ENCODE data around the gene DDX54.
A peak's percentile ranks its signal among the peaks of the same experiment; 100 is the strongest.

DDX54 gene

DNA sequence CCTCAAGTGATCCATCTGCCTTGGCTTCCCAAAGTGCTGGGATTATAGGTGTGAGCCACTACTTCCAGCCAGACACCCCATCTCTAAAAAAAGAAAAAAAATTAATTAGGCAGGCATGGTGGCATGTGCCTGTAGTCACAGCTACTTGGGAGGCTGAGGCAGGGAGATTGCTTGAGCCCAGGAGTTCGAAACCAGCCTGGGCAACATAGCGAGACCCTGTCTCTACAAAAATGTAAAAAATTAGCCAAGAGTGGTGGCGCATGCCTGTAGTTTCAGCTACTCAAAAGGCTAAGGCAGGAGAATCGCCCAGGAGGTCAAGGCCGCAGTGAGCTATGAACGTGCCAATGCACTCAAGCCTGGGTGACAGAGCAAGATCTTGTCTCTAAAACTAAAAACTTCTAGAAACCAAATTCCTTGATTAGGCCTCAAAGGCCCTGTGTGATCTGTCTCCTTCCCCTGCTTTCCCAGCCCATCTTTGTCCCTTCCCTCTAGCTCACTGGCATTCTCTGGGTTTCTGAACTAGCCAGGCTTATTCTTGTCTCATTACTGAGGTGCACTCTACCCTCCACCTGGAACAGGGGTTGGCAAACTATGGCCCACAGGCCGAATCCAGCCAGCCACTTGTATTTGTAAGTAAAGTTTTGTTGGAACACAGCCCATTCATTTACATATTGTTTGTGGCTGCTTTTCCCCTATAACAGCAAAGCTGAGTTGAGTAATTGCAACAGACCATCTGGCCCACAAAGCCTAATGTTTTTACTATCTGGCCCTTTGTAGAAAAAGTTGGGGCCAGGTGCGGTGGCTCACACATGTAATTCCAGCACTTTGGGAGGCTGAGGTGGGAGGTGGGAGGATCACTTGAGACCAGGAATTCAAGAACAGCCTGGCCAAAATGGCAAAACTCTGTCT, 18.8 kb upstream of the DDX54 start:
- no peaks in the 10 kb centered on the region for H3K36me3 Mint-ChIP-seq

DNA sequence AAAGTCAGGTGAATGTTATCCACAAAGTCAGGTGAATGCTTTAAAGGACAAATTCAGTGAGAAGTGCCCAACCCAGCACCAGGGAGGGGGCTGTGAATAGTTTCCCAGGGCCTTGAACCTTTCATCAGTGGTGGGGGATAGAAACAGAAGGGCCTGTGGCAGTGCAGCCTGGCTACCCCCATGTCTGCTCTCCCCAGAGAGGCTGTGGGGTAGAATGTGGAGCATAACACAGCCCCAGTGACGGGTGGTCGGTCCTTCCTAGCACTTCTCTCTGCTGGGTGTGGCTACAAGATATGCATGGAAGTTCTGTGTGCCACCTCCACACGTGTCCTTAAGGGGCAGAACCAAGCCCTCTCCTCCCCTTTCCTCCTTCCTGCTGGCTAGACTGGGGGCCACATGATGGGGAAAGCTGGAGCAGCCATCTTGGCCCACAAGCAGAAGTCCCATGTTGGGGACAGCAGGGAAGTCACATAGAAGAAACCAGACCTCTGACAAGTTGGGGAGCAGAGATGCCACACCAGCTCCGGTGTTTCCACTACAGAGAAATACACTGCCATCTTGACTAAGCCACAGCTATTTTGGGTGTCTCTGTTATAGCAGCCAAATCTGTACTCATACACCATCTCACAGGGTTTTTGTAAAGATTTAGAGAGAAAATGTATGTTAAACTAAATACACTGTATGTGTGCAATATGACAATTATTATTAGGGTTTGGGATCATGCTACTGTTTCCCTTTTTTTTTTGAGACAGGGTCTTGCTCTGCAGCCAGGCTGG, 17.2 kb upstream of the DDX54 start:
- no peaks in the 10 kb centered on the region for H3K27me3 Mint-ChIP-seq
- no peak overlapping the region for H3K27ac Mint-ChIP-seq
- peaks cover 22% of the 10 kb centered on the region for H3K4me1 Mint-ChIP-seq
- H3K36me3 Mint-ChIP-seq: no peaks in the 10 kb centered on the region
- no peaks in the 10 kb centered on the region for H3K9me3 Mint-ChIP-seq
- CTCF ChIA-PET: interaction anchor here (1.3 kb wide), 1 partner anchor 223 kb away, joined by 4 read pairs; no protein-coding TSS in a partner anchor
- H3K4me3 Mint-ChIP-seq: no peak overlapping the region
- DNase-seq: no peak

More for the DNA sequence above, 18.8 kb upstream of the DDX54 start:
- H3K9me3 Mint-ChIP-seq: no peaks in the 10 kb centered on the region
- no peak overlapping the region for H3K27ac Mint-ChIP-seq
- no peak for DNase-seq
- no peaks in the 10 kb centered on the region for H3K27me3 Mint-ChIP-seq
- CTCF ChIA-PET: no interaction called here
- H3K4me1 Mint-ChIP-seq: peaks cover 35% of the 10 kb centered on the region
- H3K4me3 Mint-ChIP-seq: no peak overlapping the region

DNA sequence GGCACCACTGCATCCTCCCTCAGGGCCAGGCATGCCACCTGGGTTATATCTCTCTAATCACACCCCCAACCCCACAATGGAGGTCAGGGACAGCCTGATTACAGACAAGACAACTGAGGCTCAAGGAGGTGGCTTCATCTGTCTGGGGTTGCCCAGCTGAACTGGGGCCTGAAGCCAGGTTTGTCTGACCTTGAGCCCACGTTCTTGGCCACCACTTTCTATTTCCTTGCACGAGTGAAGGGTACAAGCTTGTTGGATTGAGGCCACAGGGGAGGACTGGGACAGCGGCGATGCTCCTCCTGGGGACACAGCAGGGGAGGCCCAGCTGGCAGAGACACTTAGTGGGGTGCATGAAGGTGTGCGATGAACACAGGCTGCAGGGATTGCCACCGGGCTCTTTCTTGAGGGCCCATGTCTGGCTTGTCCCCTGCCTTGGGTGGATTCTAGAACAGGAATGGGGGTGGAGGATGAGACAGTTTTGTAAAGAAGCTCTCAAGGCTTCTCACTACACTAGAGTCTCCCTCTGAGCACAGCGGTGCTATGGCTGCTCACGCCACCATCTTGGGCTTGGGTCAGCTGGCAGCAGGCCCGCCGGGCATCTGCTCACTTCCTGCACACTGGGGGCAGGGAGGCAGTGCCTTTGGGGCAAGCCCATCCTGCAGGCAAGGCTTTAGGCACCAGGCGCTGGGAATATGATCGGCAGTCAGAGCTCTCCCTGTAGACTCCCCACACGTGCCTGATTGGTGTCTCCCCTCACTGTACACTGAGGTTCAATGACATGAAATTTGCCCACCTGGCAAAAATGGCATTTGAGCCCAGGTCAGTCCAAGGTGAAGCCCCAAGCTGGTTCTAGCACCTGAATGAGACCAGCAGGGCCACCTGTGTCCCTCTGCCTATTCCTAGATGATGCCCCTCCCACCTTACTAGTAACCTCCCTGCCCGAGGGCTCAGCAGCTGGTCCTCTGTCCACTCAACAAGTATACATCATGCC, 16.2 kb upstream of the DDX54 start:
- no peak overlapping the region for H3K4me3 Mint-ChIP-seq
- no peaks in the 10 kb centered on the region for H3K27me3 Mint-ChIP-seq
- peak overlapping the region; percentile 38 for H3K27ac Mint-ChIP-seq
- CTCF ChIA-PET: interaction anchor here (1.1 kb wide), 1 partner anchor 224 kb away, joined by 3 read pairs; no protein-coding TSS in a partner anchor
- H3K9me3 Mint-ChIP-seq: no peaks in the 10 kb centered on the region
- peaks cover 15% of the 10 kb centered on the region for H3K4me1 Mint-ChIP-seq
- no peaks in the 10 kb centered on the region for H3K36me3 Mint-ChIP-seq
- no peak for DNase-seq

DNA sequence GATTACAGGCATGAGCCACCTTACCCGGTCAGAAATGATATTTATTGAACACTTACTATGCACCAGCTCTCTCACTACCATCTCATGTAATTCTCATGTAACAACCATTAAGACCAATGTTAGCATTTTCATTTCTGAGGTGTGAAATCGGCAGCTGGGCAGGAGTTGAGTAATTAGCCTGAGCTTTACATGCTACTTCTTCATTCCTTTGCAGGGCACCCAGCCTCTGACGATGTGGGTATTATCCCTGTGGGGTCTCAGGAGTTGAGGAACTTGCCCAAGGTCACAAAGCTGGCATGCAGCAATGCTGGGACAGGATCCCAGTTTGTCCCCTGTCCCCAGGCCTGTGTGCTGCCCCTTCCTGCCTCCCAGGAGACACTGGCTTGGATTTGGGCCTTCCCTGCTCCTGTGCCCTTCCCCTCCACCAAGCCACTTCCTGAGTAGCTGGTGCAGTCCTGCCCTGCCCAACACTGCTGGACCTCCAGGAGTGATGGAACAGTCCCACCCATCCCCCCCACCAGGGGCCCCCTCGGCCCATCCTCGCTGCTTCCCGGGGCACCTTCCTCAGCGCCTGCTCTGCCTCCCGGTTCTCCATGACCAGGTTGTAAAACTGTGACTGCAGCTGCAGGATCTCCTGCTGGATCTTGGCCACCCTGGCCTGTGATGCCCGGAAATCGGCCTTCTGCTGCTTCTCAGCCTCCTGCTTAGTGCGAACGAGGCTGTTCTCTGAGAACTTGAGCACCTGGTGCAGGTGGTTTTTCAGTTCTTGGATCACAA, 14.9 kb upstream of the DDX54 start:
- CTCF ChIA-PET: interaction anchor here (1.1 kb wide), 1 partner anchor 225 kb away, joined by 3 read pairs; no protein-coding TSS in a partner anchor
- peaks cover 11% of the 10 kb centered on the region for H3K4me1 Mint-ChIP-seq
- H3K27me3 Mint-ChIP-seq: no peaks in the 10 kb centered on the region
- H3K9me3 Mint-ChIP-seq: no peaks in the 10 kb centered on the region
- no peak overlapping the region for H3K27ac Mint-ChIP-seq
- no peaks in the 10 kb centered on the region for H3K36me3 Mint-ChIP-seq
- H3K4me3 Mint-ChIP-seq: no peak overlapping the region
- no peak for DNase-seq

DNA sequence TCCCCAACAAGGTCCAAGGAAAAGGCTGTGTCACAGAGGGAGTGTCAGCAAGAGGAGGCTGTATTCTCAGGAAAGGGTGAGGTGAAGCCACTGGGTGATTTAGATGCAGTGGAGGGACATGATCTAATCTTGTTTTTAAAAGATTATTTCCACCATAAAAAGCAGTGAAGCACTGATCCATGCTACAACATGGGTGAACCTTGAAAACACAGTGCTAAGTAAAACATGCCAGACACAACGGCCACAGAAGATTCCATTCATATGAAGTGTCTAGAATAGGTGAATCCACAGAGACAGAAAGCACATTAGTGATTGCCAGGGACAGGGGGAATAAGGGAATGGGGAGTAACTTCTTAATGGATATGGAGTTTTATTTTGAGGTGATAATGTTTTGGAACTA, 13.0 kb upstream of the DDX54 start:
- Mint-ChIP-seq H3K9me3 (no peaks in the 10 kb centered on the region), H3K36me3 (peaks cover 2% of the 10 kb centered on the region), H3K27me3 (no peaks in the 10 kb centered on the region), H3K27ac (peak overlapping the region; percentile 21), H3K4me1 (peaks cover 11% of the 10 kb centered on the region), H3K4me3 (no peak overlapping the region)
- DNase-seq: no peak
- CTCF ChIA-PET: interaction anchor here (1.1 to 1.3 kb wide), 2 partner anchors 9 to 26 kb away, joined by 3 to 11 read pairs; no protein-coding TSS in a partner anchor

DNA sequence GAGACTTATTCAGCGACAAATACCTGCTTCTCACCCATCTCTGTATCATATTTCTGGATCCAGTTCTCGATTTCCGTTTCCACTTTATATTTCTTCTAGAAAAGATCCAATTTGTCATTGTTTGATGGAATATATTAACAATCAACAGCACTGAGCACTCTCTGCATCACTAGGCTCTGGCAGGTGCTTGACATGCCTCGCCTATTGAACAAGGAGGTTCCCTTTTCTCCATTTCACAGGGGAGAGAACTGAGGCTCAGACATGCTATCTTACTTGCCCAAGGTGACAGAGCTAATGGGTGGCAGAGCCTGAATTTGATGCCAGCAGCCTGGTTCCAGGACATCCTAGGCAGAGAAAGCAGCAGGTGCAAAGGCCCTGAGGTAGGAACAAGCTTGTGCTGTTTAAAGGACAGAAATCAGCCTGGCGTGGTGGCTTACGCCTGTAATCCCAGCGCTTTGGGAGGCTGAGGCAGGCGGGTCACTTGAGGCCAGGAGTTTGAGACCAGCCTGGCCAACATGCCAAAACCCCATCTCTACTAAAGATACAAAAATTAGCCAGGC, 12.3 kb upstream of the DDX54 start:
- CTCF ChIA-PET: interaction anchor here (0.7 to 1.3 kb wide), 7 partner anchors 10 to 237 kb away, joined by 3 to 11 read pairs (median 3); no protein-coding TSS in a partner anchor
- no peak for DNase-seq
- H3K27ac Mint-ChIP-seq: no peak overlapping the region
- no peak overlapping the region for H3K4me3 Mint-ChIP-seq
- H3K36me3 Mint-ChIP-seq: peaks cover 2% of the 10 kb centered on the region
- no peaks in the 10 kb centered on the region for H3K27me3 Mint-ChIP-seq
- H3K4me1 Mint-ChIP-seq: peaks cover 6% of the 10 kb centered on the region
- H3K9me3 Mint-ChIP-seq: no peaks in the 10 kb centered on the region

DNA sequence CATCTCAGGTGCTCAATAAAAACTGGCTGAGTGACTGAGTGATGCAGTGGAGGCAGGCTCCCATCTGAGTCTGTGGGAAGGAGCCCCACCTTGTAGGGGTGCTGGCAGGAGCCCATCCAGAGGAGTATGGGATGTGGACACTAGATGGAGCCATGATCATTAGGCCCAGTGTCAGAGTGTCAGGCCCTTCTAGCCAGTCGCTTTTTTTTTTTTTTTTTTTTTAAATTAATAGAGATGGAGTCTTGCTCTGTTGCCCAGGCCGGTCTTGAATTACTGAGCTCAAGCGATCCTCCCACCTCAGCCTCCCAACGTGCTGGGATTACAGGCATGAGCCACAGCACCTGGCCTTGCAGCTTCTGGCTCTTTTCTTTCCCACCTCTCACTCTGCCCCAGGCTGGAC, 11.7 kb upstream of the DDX54 start:
- peaks cover 6% of the 10 kb centered on the region for H3K4me1 Mint-ChIP-seq
- no peaks in the 10 kb centered on the region for H3K9me3 Mint-ChIP-seq
- no peaks in the 10 kb centered on the region for H3K27me3 Mint-ChIP-seq
- peaks cover 4% of the 10 kb centered on the region for H3K36me3 Mint-ChIP-seq
- no peak overlapping the region for H3K4me3 Mint-ChIP-seq
- peak; percentile 77 for DNase-seq
- CTCF ChIA-PET: interaction anchor here (0.7 to 1.3 kb wide), 7 partner anchors 11 to 238 kb away, joined by 3 to 11 read pairs (median 3); no protein-coding TSS in a partner anchor
- H3K27ac Mint-ChIP-seq: no peak overlapping the region

DNA sequence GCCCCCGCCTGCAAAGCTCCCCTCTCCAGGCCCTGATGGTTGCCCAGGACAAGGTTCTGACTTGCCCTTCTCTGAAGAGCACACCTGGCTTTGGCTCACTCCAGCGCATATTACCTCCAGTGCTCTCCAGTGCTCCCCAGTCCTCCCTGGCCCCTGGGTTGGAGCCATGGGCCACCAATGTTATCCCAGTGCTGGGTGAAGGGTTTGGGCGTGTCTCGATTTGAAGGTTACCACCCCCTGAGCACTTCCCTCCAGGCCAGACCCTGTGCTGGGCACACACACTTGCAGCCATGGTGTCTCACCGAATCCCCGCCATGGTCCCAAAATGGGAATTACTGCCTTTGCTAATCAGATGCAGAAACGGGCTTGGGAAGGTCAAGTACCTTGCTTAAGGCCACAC, 11.3 kb upstream of the DDX54 start:
- DNase-seq: no peak
- H3K4me1 Mint-ChIP-seq: peaks cover 6% of the 10 kb centered on the region
- H3K4me3 Mint-ChIP-seq: no peak overlapping the region
- no peaks in the 10 kb centered on the region for H3K27me3 Mint-ChIP-seq
- peaks cover 6% of the 10 kb centered on the region for H3K36me3 Mint-ChIP-seq
- no peak overlapping the region for H3K27ac Mint-ChIP-seq
- H3K9me3 Mint-ChIP-seq: no peaks in the 10 kb centered on the region
- CTCF ChIA-PET: interaction anchor here (1.3 kb wide), 1 partner anchor 229 kb away, joined by 3 read pairs; no protein-coding TSS in a partner anchor

DNA sequence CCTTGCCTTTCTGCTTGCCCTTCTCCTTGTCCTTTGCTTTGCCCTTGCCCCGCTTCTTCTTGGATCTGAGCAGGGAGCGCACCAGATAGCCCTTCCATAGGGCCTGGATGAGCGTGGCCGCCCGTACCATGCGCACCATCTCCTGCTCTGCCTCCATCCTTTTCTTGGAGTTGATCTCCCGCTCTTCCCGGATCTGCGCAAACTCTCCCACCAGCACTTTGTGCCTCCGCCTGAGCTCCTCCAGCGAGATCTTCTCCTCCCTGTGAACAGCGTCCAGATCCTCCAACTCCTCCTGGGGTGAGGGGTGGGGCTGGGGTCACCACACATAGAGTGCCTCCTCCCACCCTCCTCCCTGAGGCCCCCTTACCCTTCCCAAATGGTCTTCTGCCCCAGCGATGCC, 10.3 kb upstream of the DDX54 start:
- DNase-seq: no peak
- Mint-ChIP-seq H3K4me3 (no peak overlapping the region), H3K4me1 (peaks cover 6% of the 10 kb centered on the region), H3K9me3 (no peaks in the 10 kb centered on the region), H3K27me3 (no peaks in the 10 kb centered on the region), H3K36me3 (peaks cover 10% of the 10 kb centered on the region), H3K27ac (no peak overlapping the region)
- CTCF ChIA-PET: interaction anchor here (1.0 to 1.6 kb wide), 4 partner anchors 38 to 230 kb away, joined by 3 to 4 read pairs (median 4); no protein-coding TSS in a partner anchor

DNA sequence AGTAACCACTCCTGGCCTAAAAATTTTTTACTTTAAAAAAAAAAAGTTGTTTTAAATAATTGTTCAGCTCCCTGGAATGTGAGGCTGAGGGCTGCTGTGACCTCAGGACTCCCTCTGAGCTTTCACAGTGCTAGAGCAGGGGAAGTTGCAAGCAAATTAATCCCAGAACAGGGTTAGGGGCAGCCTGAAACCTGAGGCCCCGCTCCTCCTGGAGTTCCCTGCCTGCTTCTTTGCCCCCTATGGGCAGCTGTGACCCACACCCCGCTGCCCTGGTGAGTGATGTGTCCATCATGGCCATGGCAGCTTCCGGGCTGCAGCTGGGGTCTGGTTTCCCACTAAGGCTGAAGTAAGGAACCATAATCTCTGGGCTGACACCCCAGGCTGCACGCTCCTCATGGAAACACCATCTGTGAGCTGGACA, 9.7 kb upstream of the DDX54 start:
- no peak overlapping the region for H3K27ac Mint-ChIP-seq
- H3K36me3 Mint-ChIP-seq: peaks cover 14% of the 10 kb centered on the region
- CTCF ChIA-PET: interaction anchor here (1.0 to 1.6 kb wide), 4 partner anchors 38 to 231 kb away, joined by 3 to 4 read pairs (median 4); no protein-coding TSS in a partner anchor
- H3K27me3 Mint-ChIP-seq: no peaks in the 10 kb centered on the region
- H3K4me1 Mint-ChIP-seq: peaks cover 8% of the 10 kb centered on the region
- no peak overlapping the region for H3K4me3 Mint-ChIP-seq
- DNase-seq: no peak
- H3K9me3 Mint-ChIP-seq: no peaks in the 10 kb centered on the region

DNA sequence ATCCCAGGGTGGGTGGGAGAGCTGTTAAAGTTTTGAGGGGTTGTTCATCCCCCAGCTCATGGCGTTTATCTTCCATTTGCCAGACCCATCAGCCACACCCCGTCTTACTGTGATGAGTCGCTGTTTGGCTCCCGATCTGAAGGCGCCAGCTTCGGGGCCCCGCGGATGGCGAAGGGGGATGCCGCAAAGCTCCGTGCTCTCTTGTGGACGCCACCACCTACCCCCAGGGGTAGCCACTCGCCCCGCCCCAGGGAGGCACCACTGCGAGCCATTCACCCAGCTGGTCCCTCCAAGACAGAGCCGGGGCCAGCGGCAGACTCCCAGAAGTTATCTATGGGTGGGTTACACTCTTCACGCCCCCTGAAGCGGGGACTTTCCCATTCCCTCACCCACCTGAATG, 5.9 kb upstream of the DDX54 start:
- Mint-ChIP-seq H3K36me3 (peaks cover 32% of the 10 kb centered on the region), H3K9me3 (no peaks in the 10 kb centered on the region), H3K27me3 (no peaks in the 10 kb centered on the region), H3K27ac (no peak overlapping the region), H3K4me1 (peaks cover 17% of the 10 kb centered on the region), H3K4me3 (no peak overlapping the region)
- CTCF ChIA-PET: no interaction called here
- no peak for DNase-seq

DNA sequence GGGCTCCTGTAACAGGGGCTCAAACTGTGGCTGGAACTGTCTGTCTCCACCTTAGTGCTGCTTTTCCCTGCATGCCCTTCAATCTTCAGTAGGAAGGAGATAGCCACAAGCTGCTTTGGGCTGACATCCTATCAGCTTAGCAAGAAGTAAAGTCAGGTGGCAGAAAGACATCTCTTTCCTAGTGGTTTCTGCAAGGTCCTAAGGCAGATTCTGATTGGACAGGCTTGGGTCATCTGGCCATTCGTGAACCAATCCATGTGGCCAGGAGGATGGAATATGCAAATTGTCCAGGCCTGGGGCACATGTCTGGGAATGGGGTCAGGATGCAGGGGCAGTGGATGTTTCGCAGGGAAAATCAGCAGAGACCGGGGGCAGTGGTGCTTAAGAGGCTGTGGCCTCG, 5.5 kb upstream of the DDX54 start:
- no peak overlapping the region for H3K27ac Mint-ChIP-seq
- H3K27me3 Mint-ChIP-seq: no peaks in the 10 kb centered on the region
- CTCF ChIA-PET: no interaction called here
- peaks cover 32% of the 10 kb centered on the region for H3K36me3 Mint-ChIP-seq
- no peak overlapping the region for H3K4me3 Mint-ChIP-seq
- peaks cover 20% of the 10 kb centered on the region for H3K4me1 Mint-ChIP-seq
- H3K9me3 Mint-ChIP-seq: no peaks in the 10 kb centered on the region
- DNase-seq: no peak
